Nephron (organoid): ENCODE measurements around the gene MNAT1.
"Not testable (repeated sequence)": the region's sequence is repeated elsewhere in the genome, so short reads cannot be mapped to it uniquely, and the experiment has no call there.

Experiments used
- H3K27ac Mint-ChIP-seq, 3 experiments: 2 replicates each; pipeline ENCODE4 v1.8.0; 2020; ENCODE audit warnings: mixed read lengths in 3 of 3, mild to moderate bottlenecking in 2 of 3, moderate library complexity in 1 of 3
- H3K27me3 Mint-ChIP-seq: 2 replicates; pipeline ENCODE4 v1.8.0; 2021; ENCODE audit warnings: low read depth, mild to moderate bottlenecking, moderate library complexity, mixed read lengths
- H3K36me3 Mint-ChIP-seq: 2 replicates; pipeline ENCODE4 v1.8.0; 2020; ENCODE audit warnings: low read depth, mixed read lengths
- H3K4me1 Mint-ChIP-seq: 2 replicates; pipeline ENCODE4 v1.8.0; 2020; ENCODE audit warnings: mixed read lengths
- H3K4me3 Mint-ChIP-seq, 3 experiments: 2 replicates each; pipeline ENCODE4 v1.8.0; 2020; ENCODE audit warnings: mild to moderate bottlenecking in 3 of 3, mixed read lengths in 3 of 3, moderate library complexity in 2 of 3
- H3K9me3 Mint-ChIP-seq: 2 replicates; pipeline ENCODE4 v1.8.0; 2020; ENCODE audit warnings: mixed read lengths
- TF ChIP-seq, protein P1 (sequence below), 3 experiments: fragments of 200-600 bp; sonication (generic); IDR thresholded peaks; one replicate each; pipeline ENCODE4 v1.5.0; 2021; ENCODE audit warnings: antibody characterized with exemption in 3 of 3; ENCODE audit not compliant: unreplicated experiment in 3 of 3

MNAT1 gene

DNA sequence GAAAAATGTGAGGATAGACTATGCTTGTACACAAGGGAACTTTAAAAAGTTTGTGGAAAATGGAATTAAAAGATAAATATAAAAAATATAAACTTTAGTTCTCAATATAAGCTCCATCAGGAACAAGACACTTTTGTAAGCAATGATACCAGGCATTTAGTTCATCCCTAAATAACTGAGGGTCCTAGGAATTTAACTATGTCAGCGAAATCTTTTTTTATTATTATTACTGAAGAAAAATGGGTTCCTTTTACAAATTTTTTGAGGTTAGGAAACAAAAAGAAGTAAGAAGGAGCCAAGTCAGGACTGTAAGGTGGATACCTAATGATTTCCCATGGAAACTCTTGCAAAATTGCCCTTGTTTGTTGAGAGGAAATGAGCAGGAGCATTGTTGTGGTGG lies 143.6 kb downstream of the MNAT1 start:
- Mint-ChIP-seq H3K9me3 (peaks cover 11% of the 10 kb centered on the region), H3K36me3 (peaks cover 30% of the 10 kb centered on the region), H3K27ac (no peak overlapping the region), H3K27me3 (no peaks in the 10 kb centered on the region), H3K4me1 (no peaks in the 10 kb centered on the region), H3K4me3 (no peak overlapping the region)
- TF ChIP-seq, protein P1, sequence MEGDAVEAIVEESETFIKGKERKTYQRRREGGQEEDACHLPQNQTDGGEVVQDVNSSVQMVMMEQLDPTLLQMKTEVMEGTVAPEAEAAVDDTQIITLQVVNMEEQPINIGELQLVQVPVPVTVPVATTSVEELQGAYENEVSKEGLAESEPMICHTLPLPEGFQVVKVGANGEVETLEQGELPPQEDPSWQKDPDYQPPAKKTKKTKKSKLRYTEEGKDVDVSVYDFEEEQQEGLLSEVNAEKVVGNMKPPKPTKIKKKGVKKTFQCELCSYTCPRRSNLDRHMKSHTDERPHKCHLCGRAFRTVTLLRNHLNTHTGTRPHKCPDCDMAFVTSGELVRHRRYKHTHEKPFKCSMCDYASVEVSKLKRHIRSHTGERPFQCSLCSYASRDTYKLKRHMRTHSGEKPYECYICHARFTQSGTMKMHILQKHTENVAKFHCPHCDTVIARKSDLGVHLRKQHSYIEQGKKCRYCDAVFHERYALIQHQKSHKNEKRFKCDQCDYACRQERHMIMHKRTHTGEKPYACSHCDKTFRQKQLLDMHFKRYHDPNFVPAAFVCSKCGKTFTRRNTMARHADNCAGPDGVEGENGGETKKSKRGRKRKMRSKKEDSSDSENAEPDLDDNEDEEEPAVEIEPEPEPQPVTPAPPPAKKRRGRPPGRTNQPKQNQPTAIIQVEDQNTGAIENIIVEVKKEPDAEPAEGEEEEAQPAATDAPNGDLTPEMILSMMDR (IDR thresholded peaks at IDR 0.05; ENCODE audit: unreplicated experiment in 3 of 3), result no peak

DNA sequence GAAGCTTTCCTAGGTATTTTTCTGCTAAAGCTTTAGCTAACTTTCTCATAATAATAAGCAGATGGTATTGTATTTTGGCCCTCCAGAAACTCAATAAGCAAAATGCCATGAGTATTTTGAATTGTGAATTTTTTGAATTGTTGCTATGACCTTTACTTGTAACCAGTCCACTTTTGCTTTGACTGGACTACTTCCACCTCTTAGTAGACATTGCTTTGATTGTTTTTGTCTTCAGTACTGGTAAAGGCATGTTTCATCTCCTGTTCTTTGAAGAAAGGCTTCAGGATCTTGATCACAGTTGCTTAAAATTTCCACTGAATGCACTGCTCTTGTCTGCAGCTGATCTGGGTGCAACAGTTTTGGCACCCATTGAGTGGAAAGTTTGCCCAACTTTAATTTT lies 144.0 kb downstream of the MNAT1 start:
- no peaks in the 10 kb centered on the region for H3K27me3 Mint-ChIP-seq
- peaks cover 34% of the 10 kb centered on the region for H3K36me3 Mint-ChIP-seq
- no peaks in the 10 kb centered on the region for H3K4me1 Mint-ChIP-seq
- TF ChIP-seq, protein P1 (IDR thresholded peaks at IDR 0.05; ENCODE audit: unreplicated experiment in 3 of 3), result no peak
- H3K4me3 Mint-ChIP-seq, result no peak overlapping the region
- peaks cover 14% of the 10 kb centered on the region for H3K9me3 Mint-ChIP-seq
- H3K27ac Mint-ChIP-seq, result peak overlapping the region in 1 of 3 experiments; percentile 33

DNA sequence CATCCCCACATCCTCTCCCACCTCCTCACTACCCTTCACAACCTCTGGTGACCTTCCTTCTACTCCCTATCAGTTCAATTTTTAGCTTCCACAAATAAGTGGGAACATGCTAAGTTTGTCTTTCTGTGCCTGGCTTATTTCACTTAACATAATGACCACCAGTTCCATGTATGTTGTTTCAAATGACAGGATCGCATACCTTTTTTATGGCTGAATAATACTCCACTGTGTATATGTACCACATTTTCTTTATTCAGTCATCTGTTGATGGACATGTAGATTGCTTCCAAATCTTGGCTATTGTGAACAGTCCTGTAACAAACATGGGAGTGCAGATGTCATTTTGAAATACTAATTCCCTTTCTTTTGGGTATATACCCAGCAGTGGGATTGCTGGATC lies 147.7 kb downstream of the MNAT1 start:
- H3K4me1 Mint-ChIP-seq, result no peaks in the 10 kb centered on the region
- H3K9me3 Mint-ChIP-seq, result peaks cover 47% of the 10 kb centered on the region
- H3K4me3 Mint-ChIP-seq, result no peak overlapping the region
- no peak overlapping the region for H3K27ac Mint-ChIP-seq
- TF ChIP-seq, protein P1 (IDR thresholded peaks at IDR 0.05; ENCODE audit: unreplicated experiment in 3 of 3), result no peak
- H3K36me3 Mint-ChIP-seq, result peaks cover 71% of the 10 kb centered on the region
- H3K27me3 Mint-ChIP-seq, result no peaks in the 10 kb centered on the region

DNA sequence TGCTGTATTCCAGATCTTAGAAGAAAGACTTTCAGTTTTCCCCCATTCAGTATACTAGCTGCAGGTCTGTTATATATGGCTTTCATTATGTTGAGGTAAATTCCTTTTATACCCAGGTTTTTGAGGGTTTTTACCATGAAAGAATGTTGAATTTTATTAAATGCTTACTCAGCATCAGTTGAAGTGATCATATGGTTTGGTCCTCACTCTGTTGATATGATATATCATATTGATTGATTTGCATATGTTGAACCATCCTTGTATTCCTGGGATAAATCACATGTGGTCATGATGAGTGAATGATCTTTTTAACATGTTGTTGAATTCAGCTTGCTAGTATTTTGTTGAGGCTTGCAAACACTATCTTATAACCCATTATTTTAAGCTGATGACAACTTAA lies 149.6 kb downstream of the MNAT1 start:
- no peak overlapping the region for H3K4me3 Mint-ChIP-seq
- peaks cover 75% of the 10 kb centered on the region for H3K36me3 Mint-ChIP-seq

DNA sequence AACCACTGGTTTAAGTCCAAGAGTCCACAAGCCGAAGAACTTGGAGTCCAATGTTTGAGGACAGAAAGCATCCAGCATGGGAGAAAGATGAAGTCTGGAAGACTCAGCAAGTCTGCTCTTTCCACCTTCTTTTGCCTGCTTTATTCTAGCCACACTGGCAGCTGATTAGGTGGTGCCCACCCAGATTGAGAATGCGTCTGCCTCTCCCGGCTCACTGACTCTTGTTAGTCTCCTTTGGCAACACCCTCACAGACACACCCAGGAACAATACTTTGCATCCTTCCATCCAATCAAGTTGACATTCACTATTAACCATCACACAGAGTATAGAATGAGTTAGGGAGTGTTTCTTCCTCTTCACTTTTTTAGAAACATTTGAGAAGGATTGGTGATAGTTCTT lies 156.1 kb downstream of the MNAT1 start:
- H3K27me3 Mint-ChIP-seq, H3K27ac Mint-ChIP-seq, H3K4me3 Mint-ChIP-seq: not testable (repeated sequence)
- H3K9me3 Mint-ChIP-seq, result peaks cover 42% of the 10 kb centered on the region
- peaks cover 52% of the 10 kb centered on the region for H3K36me3 Mint-ChIP-seq
- H3K4me1 Mint-ChIP-seq, result peaks cover 11% of the 10 kb centered on the region

More for the DNA sequence above, 149.6 kb downstream of the MNAT1 start:
- H3K27ac Mint-ChIP-seq, result no peak overlapping the region
- TF ChIP-seq, protein P1 (IDR thresholded peaks at IDR 0.05; ENCODE audit: unreplicated experiment in 3 of 3), result no peak
- H3K9me3 Mint-ChIP-seq, result peaks cover 50% of the 10 kb centered on the region
- no peaks in the 10 kb centered on the region for H3K4me1 Mint-ChIP-seq
- H3K27me3 Mint-ChIP-seq, result no peaks in the 10 kb centered on the region

DNA sequence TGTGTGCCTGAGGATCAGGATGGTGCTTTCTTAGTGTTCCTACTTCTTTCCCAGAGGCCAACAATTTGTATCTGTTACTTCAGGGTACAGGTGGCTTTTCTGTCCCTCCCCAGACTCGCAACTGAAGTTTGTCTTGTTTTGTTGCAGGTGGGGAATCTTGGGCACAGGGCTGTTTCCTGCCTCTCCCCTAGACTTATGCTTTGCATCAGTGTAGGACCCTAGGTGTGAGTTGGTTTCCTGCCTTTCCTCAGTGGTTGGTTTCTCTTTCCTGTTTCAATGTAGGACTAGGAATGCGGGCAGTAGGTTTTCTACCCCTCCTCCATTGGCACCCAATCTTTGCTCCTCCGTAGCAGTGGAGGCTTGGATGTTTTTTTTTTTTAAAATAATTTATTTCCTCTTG lies 159.3 kb downstream of the MNAT1 start:
- Mint-ChIP-seq H3K36me3 (peaks cover 36% of the 10 kb centered on the region), H3K27me3 (no peaks in the 10 kb centered on the region)
- TF ChIP-seq, protein P1 (IDR thresholded peaks at IDR 0.05; ENCODE audit: unreplicated experiment in 3 of 3), result no peak

More for the DNA sequence above, 159.3 kb downstream of the MNAT1 start:
- H3K27ac Mint-ChIP-seq, result no peak overlapping the region
- H3K4me3 Mint-ChIP-seq, result no peak overlapping the region
- peaks cover 28% of the 10 kb centered on the region for H3K9me3 Mint-ChIP-seq
- H3K4me1 Mint-ChIP-seq, result peaks cover 11% of the 10 kb centered on the region
